Stimulated activated CD4-positive, alpha-beta T cell treated with anti-CD3 and anti-CD28 coated beads, Interleukin-1b, Interleukin-23, amount 100 ng/mL, for 24 hours (primary cell): ENCODE results near the gene EFCAB6.

ENCODE experiments used
- DNase-seq, 4 experiments: peaks; one replicate each; pipeline ENCODE4 v3.0.0-alpha.2; 2020; ENCODE audit warnings: low read depth in 4 of 4, low spot score in 1 of 4

EFCAB6 gene

DNA sequence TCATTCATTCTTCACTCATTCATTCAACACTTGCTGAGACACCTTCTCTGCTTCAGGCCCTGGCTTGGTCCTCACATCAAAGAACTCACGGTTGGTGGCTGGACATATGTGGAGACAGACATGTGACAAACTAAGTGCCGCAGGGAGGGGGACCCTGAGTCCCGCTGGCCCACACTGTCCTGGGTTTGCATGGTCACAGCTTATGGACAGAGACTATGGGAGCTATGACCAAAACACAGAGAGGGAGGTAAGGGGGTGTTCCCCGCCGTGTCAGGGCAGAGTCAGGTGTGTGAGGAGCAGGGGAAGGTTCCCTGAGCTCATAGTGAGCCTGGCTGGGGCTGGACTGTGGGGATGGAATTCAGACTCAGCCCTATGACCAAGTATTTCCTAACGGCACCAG, 277.2 kb downstream of the EFCAB6 start:
- DNase-seq, result no peak

DNA sequence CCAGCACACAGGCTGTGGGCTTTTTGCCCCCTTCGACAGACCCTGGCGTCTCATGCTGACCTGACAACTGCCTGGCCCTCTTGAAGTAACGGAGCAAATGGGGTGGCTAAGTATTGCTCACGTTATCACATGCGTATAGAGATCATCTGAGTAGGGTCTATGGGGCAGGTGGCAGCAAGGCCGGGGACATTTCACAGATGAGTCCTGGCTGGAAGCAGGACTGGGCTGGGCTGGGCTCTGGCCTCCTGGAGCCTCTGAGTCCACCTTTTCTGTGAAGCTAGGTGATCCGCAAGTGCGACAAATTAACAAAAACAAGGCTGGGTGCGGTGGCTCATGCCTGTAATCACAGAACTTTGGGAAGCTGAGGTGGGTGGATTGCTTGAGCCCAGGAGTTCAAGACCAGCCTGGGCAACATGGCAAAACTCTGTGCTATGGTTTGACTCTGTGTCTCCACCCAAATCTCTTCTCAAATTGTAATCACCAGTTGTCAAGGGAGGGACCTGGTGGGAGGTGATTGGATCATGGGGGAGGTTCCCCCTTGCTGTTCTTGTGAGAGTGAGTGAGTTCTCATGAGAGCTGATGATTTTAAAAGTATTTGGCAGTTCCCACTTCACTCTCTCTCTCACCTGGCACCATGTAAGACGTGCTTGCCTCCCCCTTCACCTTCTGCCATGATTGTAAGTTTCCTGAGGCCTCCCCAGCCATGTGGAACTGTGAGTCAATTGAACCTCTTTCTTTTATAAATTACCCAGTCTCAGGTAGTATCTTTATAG, 278.3 kb downstream of the EFCAB6 start:
- no peak for DNase-seq

DNA sequence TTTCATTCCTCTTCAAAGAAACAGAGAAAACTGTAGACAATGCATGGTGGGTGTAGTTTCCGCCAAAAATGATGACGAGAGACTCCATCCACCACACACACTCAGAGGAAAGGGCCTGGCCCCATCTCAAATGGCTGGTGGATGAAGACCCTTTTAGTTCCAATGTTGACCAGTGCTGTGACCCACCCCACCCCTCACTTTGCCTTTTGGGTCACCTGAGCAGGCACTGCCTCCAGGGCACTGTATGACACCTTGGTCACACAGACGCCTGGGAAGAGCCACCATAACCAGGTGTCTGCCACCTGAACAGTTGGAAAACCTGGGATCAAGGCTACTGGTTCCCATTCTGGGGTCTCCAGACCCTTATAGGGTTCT, 279.0 kb downstream of the EFCAB6 start:
- no peak for DNase-seq

DNA sequence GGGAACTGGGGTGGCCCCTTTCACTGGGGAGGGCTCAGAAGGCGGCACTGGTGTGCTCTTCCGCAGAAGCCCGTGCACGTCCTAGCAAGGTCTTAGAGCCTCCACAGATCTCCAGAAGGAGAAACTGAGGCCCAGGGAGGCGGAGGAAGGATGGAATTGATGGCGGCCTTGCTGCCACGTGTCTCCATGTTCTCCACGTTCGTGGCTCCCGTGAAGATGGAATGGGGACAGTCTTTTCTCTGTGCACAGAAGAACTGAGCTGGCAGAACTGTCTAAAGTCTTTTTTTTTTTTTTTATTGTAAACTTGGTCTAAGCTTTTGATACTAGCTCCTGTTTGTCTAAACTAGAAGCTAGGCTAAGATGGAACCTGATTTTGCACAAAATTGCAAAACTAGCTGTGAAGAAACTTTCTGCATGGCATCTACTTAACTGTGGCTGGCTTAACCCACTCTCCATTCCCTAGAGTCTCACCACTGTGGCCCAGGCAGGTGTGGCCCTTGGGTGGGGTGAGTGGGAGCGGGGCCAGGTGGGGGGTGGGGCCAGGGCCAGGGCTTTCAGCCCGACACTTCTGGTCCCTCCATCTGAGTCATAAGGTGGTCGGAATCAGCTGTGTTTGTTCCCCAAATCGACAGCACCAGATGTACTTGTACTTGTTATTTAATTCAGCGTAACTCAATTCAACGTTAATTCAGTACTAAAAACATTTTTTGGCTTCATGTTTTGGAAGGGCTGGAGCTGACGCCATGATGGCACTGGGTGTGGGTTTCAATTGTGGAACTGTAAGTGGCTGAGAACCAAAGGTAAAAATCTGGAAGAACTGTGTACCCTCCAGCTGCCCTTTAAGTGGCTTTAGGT, 279.6 kb downstream of the EFCAB6 start:
- no peak for DNase-seq

DNA sequence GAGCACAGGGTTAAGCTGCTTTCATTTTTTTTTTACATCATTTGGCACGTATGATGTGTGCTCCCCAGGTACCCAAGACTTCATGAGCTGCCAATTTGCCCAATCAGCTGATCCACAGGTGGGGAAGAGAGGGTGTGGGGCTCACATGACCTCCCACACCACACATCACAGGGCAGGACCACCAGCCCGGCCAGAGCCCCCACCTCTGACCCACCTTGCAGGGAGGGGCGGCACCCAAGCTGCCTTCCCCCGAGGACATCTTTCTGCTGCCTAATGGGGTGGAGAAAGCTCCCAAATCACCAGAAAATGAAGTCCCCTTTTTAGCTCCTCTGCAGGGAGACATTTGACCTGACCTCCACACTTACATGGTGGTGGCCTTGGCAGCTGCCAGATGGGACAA, 280.5 kb downstream of the EFCAB6 start:
- DNase-seq, result no peak

DNA sequence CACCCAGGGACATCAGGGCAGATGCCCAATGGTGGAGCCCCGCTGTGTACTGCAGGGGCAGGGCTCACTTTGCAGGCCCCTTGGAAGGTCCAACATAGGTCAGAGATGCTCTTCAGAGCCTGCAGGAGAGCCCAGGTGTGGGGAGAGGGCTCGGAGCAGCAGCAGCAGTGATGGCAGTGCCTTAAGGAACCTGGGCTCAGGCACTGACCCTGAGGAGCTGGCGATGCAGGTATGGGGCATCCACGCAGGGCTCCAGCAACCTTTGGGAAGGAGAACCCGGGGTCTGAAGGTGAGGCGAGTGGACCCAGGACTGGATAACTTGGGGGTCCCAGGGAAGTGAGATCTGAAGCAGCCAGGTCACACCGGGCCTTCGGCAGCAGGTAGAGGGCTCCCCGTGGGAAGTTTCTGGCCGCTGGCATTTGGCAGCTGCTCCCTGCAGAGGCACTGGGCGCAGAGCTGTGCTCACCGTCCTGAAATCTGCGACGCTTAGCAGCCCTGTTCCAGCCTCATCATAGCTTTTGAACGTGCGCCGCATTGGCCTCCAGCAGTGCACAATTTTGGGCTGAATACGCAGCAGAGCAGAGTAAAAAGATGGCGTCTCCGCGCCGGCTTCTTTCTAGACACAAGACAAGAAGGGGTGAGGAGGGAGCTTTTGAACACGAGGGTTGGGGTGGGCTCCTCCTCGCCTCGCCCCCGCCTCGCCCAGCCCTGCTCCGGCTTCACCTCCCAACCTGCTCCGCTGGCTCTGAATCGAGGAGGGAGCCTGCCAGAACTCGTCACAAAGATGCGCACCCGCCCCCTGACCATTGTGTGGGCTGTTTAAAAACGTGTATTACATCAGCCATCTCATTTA, 281.5 kb downstream of the EFCAB6 start:
- no peak for DNase-seq

DNA sequence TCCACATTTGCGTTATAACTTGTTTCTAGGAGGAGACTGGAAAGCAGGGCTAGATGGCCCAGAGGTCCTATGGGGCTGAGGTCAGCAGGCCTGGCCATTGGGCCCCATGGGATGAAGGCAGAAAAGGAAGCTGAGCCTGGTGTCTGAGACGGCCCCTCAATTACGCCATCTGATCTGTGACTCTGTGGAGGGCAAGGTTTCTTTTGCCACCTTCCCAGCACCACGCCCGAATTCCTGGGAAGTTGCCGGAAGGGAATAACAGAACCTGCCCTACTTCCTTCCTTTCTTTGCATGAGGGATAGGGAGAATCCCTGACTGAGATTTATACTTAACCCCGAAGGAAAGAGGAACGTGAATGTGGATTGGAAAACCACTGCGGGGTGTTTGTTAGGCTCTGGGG, 282.2 kb downstream of the EFCAB6 start:
- no peak for DNase-seq

DNA sequence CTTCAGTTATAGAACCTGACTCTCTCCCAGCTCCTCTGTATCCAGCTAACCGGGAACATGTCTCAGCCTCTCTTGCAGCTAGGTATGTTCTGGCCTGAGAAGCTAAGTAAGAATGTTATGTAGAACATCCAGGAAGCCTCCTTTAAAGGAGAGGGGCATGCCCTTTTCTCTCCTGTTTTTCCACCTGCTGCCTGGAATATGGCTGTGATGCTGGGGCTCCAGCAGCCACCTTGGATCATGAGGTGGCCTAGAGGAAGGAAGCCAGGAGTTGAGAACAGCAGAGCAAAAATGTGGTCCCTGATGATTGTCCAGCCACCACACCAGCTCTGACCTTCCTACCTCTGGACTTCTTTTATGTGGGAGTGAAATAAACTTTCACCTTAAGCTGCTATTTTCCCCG, 282.6 kb downstream of the EFCAB6 start:
- DNase-seq, result no peak

DNA sequence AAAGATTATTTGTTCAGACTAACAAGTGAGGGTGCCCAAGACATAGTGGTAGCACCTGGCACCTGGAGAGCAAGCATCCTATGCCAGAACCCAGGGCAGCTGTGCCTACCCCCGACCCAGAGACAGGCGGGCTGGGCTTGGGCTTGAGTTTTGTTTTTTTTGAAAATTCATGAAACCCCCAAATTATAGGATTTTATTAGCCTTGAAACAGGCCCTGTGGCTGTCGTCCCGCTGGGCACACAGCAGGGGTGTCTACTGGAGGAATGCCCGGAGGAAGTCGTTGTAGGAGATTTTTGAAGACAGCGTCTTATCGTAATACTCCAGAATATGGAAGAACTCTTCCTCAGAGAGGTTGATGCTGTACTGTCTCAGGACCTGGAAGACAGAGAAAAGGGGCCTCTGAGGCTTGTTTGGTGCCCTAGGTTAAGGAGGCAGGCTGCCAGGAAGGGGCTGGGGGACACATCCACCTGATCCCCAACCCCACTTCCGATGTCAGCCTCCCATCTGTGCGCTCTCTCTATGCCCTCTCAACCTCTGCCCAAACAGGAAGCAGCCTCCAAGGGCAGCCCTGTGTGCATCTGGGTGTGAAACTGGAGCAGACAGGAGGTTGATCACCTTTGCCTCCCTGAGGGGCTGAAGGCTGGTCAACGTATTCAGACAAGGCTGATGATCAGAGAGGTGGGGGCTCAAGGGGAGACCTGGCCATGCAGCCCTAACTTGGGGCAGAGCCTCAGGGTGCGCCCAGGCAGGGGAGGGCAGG, 283.3 kb downstream of the EFCAB6 start:
- DNase-seq, result no peak

DNA sequence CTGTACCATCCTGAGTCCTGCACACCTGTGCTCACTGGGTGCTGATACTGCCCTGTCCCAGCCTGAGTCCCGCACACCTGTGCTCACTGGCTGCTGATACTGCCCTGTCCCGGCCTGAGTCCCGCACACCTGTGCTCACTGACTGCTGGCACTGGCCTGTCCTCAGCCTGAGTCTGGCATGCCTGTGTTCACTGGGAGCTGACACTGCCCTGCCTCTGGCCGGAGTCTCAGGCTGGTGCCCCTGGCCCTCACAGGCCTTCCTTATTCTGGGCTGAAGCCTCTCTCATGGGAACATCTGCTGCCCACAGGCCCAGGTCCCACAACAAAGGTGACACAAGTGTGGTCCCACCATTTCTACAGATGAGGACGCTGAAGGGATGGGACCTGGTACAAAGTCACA, 285.2 kb downstream of the EFCAB6 start:
- DNase-seq, result no peak

DNA sequence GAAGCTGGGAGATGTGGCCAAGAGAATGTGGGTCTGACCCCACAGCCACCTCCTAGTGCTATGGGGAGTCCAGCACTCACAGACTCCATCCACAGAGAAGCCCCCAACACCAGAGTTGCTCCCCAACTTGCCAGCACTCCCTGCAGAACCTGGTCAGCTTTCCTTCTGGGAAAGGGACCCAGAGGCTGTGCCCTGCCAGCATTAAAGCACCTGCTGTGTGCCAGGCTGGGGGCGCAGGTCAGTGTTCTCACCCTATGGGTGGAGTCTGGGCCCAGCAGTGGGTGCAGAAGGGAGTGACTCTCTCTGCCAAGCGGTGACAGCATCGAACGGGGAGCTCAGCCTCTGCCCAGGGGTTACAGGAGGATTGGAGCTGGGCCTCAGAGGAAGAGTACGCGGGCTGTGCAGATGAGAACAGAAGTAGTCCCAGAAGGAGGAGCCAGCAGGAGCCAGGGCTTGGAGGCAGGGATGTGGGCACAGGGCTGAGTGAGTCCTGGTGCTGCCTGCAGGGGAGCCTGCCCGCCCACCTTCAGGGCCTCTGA, 285.9 kb downstream of the EFCAB6 start:
- no peak for DNase-seq

DNA sequence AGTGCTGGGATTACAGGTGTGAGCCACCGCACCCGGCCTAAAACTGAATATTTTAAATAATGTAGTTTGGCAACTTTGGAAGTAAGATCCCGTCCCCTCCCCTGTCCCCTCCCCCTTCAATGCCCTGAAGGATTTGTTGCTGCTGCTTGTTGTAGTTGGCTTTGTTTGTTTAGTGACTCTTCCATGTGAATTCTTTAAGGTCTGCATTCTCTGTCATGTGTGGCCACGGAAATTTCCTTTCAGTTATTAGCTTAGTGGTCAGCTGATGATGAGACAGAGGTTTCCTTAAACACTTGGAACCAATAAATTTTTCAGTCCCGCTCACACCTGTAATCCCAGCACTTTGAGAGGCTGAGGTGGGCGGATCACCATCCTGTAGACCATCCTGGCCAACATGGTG, 290.4 kb downstream of the EFCAB6 start:
- no peak for DNase-seq

DNA sequence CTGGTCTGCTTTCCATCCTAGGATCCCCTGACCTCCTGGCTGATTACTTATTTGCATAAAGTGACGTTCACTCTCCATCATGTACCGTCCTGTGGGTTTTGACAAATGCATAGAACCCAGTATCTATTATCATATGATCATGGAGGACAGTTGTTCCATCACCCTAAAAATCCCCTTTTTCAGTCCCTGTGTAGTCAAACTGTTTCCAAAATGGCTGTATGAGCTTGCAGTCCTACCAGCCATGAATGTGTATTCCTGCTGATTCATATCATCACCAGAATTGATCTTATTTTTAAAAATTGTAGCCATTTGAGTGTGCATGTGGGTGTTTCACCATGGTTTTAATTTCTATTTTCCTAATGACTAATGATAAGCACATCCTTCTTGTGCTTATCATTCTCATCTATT, 291.5 kb downstream of the EFCAB6 start:
- no peak for DNase-seq

DNA sequence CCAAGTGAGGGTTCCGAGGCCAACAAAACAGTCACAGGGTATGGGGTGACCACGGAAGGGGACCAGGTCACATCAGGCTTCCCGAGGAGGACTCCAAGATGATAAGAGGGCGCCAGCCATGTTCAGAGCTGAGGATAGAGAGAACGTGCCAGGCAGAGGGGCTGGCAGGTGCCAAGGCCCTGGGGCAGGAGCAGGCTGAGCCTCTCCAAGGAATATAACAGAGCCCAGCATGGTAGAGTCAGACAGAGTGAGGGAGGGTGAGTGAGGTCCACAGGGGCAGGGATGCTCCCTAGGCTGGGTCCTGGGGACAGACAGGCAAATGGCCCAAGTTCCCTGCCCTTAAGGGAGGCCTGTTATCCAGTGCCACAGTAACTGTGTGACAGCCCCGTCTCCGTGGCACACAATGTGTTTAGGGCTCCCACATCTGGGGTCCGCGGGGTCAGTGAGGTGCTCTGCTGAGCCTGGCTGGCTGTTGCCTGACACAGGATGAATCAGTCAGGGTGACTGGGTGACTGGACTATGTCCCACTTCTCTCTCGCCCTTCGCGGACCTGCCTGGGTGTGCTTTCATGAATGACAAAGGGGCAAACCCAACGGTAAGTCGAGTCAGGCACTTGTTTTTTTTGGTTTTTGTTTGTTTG, 295.0 kb downstream of the EFCAB6 start:
- no peak for DNase-seq

DNA sequence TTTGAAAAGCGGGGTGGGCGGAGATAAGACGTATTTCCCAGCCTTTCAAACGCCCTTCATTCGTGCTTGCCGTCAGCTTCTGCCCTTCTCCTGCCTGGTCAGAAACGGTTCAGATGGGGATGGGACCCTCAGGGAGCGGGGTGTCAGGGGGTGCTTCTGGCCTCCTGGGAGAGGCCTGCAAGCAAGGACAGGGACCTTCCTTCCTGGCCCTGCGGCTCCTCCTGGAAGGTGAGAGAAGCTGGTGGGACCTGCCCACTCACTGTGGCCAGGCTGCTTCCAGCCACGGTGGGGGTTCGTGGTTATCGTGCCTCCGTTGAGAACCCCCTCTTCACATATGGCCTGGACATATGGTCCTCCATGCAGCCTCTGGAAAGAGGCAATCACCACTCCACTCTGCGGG, 295.7 kb downstream of the EFCAB6 start:
- no peak for DNase-seq

DNA sequence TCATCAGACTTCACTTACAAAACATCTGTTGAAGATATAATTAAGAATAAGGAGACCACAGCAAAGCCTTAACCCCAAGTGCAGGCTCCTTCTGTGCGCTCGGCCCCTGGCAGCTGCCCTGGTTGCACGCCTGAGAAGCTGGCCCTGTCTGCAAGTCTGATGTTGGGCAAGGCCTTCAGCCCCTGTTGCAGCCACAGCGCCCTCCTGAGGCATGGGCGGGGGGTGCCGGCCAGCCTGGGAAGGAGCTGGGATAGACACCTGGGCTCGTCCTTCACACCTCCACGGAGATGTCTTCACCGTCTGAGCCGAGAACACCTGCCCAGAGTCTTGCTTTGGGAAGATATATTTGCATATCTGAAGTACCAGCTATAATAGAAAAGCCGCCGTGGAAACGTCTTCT, 296.2 kb downstream of the EFCAB6 start:
- DNase-seq, result no peak

DNA sequence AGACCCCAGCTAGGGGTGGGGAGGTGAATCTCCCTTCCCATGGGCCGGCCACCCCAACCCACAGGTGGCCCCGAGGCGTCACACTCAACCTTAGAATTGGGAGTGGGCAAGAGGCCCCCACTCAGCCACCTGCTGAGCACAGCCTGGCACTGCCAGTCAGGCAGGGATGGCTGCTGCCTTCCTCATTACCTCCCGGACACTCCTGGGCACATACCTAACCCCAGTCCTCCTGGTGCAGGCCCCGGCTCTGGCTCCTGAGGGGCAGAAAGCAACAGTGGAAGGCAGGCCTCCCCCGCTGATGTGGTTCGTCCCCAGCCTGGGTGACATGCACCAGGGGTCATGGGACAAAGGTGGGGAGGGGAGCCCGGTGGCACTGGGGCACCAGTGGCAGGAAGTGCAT, 296.7 kb downstream of the EFCAB6 start:
- DNase-seq, result no peak

DNA sequence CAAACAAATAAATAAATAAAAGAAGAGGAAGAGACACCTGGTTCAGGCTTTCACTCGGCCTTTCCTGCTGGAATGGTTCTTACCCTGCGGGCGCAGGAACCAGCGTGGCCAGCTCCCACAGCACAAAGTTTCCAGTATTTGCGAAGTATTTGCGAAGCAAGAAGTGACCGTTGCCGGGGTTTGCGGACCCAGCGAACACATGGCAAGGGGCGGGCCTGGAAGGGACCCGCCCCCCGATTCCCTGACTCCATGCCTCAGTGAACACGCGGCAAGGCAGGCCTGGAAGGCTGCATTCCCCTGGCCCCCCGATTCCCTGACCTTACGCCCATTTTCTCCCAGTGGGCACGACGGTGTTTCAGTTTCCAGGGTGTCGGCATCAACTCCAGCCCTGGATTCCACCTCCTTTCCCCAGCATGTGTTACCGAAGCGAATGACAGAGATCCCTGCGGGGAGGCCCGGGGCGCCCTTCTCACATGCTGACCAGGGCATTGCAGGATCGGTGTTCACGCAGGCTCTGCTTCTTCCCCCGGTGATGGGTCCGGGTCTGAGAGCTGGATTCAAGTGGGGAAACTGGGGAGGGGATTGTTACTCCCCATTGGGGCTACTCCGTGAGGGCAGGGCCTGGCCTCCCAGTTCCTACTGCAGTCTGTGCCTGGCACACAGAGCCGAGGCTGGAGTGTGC, 297.5 kb downstream of the EFCAB6 start:
- DNase-seq, result no peak

DNA sequence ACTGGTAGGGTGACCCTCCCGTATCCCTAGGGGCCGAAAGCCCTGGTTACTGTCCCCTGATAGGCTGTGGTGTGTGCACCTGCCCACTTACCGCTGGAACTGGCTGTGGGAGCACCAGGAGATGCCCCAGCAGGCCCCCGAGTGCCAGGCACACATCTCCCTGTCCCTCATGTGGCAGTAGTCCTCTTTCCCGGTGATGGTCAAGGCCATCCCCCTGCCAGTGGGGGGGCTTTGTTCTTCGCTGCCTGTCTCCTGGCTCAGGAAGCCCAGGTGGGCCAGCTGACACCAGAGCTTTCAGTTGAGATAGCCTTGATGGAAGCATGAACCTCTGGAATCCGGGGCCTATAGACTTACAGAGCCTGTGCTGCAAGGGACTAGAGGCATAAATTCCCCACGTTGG, 299.8 kb downstream of the EFCAB6 start:
- no peak for DNase-seq
